Stomach (tissue), 4 donors: ENCODE results near the gene ANK2.

Experiments
- EP300 ChIP-seq: sonication (generic); formaldehyde crosslinking; IDR thresholded peaks from one replicate; pipeline ENCODE4 v1.6.1; 2017; ENCODE audit warnings: antibody characterized with exemption
- POLR2A ChIP-seq, 4 donors: fragments of 450-650 bp; IDR thresholded peaks; one replicate each; pipeline ENCODE4 v1.6.1; 2016; ENCODE audit warnings: antibody characterized with exemption in 4 of 4, control low read depth in 2 of 4, mild to moderate bottlenecking in 1 of 4, moderate library complexity in 1 of 4
- TF ChIP-seq, protein P1 (sequence below), 7 experiments: fragments of 450-650 bp in 4 of 7; fragments of 200-600 bp in 3 of 7; sonication (generic) in 3 of 7; IDR thresholded peaks; one replicate each; pipeline ENCODE4 v1.5.1; 2016 to 2019; ENCODE audit warnings: antibody characterized with exemption in 7 of 7, control low read depth in 2 of 7, mild to moderate bottlenecking in 1 of 7

DNA sequence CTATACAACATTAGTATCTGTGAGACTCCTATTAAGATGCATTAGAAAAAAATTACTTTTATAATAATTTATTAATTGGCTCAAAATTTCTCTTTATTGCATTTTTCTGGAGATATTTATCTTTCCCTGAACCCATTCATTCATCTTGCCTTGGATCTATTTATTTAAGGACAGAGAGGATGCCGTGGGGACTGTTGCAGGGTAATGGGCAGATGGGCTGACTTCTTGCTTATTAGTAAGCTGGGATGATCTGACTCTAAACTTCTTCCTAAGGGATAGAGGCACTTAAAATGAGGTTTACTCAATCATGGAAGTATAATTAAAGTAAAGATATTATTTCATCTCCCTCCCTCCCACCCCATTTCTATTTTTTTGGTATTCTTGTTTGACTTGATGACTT is 18.2 kb upstream of the ANK2 start:
- TF ChIP-seq, protein P1, sequence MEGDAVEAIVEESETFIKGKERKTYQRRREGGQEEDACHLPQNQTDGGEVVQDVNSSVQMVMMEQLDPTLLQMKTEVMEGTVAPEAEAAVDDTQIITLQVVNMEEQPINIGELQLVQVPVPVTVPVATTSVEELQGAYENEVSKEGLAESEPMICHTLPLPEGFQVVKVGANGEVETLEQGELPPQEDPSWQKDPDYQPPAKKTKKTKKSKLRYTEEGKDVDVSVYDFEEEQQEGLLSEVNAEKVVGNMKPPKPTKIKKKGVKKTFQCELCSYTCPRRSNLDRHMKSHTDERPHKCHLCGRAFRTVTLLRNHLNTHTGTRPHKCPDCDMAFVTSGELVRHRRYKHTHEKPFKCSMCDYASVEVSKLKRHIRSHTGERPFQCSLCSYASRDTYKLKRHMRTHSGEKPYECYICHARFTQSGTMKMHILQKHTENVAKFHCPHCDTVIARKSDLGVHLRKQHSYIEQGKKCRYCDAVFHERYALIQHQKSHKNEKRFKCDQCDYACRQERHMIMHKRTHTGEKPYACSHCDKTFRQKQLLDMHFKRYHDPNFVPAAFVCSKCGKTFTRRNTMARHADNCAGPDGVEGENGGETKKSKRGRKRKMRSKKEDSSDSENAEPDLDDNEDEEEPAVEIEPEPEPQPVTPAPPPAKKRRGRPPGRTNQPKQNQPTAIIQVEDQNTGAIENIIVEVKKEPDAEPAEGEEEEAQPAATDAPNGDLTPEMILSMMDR (IDR thresholded peaks at IDR 0.05) = no peak
- TF ChIP-seq POLR2A (IDR thresholded peaks at IDR 0.05) (no peak), EP300 (no peak)
